HG03378 (cell line): ENCODE results near the gene C16orf82.
"Not testable (repeated sequence)": the region's sequence is repeated elsewhere in the genome, so short reads cannot be mapped to it uniquely, and the experiment has no call there.

ENCODE experiments used
- ATAC-seq: cut with Tn5 transposase; IDR thresholded peaks from one replicate; pipeline ENCODE4 v1.9.1; 2021; ENCODE audit warnings: mild to moderate bottlenecking, moderate library complexity; ENCODE audit not compliant: unreplicated experiment

C16orf82 gene

GRCh38 chr16:27086031-27086430 lies 19.3 kb downstream of the C16orf82 start:
- not testable (repeated sequence) for ATAC-seq

- no peak for ATAC-seq
Measured at GRCh38 chr16:27088216-27088615, 21.5 kb downstream of the C16orf82 start.

- ATAC-seq, result no peak
Measured at GRCh38 chr16:27096375-27096774, 29.6 kb downstream of the C16orf82 start.

- ATAC-seq, result no peak
Measured at GRCh38 chr16:27097800-27098230, 31.1 kb downstream of the C16orf82 start.

GRCh38 chr16:27098366-27099049 lies 31.8 kb downstream of the C16orf82 start:
- ATAC-seq, result no peak

- ATAC-seq, result no peak
Measured at GRCh38 chr16:27102701-27103575, 36.2 kb downstream of the C16orf82 start.

GRCh38 chr16:27103954-27104353 lies 37.2 kb downstream of the C16orf82 start:
- no peak for ATAC-seq

GRCh38 chr16:27106305-27106704 lies 39.6 kb downstream of the C16orf82 start:
- ATAC-seq, result no peak

- ATAC-seq, result no peak
Measured at GRCh38 chr16:27107185-27107592, 40.5 kb downstream of the C16orf82 start.

- no peak for ATAC-seq
Measured at GRCh38 chr16:27108051-27108770, 41.5 kb downstream of the C16orf82 start.

- no peak for ATAC-seq
Measured at GRCh38 chr16:27108826-27109665, 42.3 kb downstream of the C16orf82 start.

- no peak for ATAC-seq
Measured at GRCh38 chr16:27109666-27110523, 43.2 kb downstream of the C16orf82 start.

GRCh38 chr16:27110524-27110896 lies 43.8 kb downstream of the C16orf82 start:
- ATAC-seq, result no peak

GRCh38 chr16:27111486-27111885 lies 44.8 kb downstream of the C16orf82 start:
- ATAC-seq, result no peak

GRCh38 chr16:27112093-27112811 lies 45.5 kb downstream of the C16orf82 start:
- ATAC-seq, result no peak

- ATAC-seq, result peak; percentile 64
Measured at GRCh38 chr16:27113341-27113841, 46.7 kb downstream of the C16orf82 start.

GRCh38 chr16:27114006-27114405 lies 47.3 kb downstream of the C16orf82 start:
- ATAC-seq, result no peak

- no peak for ATAC-seq
Measured at GRCh38 chr16:27118526-27118925, 51.8 kb downstream of the C16orf82 start.
